Measurements from ENCODE around the gene ATOSB. TPM values are rescaled to one million over a fixed set of nuclear protein-coding genes. Genes with fewer than 3 reads are reported as not detected.

Gene ATOSB
- total RNA-seq, 1 donor from 2014 or later: 43.2 TPM

- Mint-ChIP-seq H3K4me3 (ENCODE audit: unreplicated experiment) (peak overlapping the region; percentile 98), H3K4me1 (ENCODE audit: low read depth) (peaks cover 35% of the 10 kb centered on the region), H3K36me3 (ENCODE audit: low read depth) (no peaks in the 10 kb centered on the region), H3K27ac (ENCODE audit: unreplicated experiment) (peak overlapping the region; percentile 94), H3K27me3 (ENCODE audit: low read depth) (no peaks in the 10 kb centered on the region), H3K9me3 (ENCODE audit: low read depth) (no peaks in the 10 kb centered on the region)
- peak; percentile 99 for TF ChIP-seq CTCF (IDR thresholded peaks at IDR 0.05)
- no peak for DNase-seq (ENCODE audit: low spot score)
These were observed 1.4 kb upstream of the ATOSB start for GRCh38 chr9:35116898-35117551.

- Mint-ChIP-seq H3K27ac (ENCODE audit: unreplicated experiment) (peak overlapping the region; percentile 94), H3K4me3 (ENCODE audit: unreplicated experiment) (peak overlapping the region; percentile 98), H3K4me1 (ENCODE audit: low read depth) (peaks cover 40% of the 10 kb centered on the region), H3K36me3 (ENCODE audit: low read depth) (no peaks in the 10 kb centered on the region), H3K9me3 (ENCODE audit: low read depth) (no peaks in the 10 kb centered on the region), H3K27me3 (ENCODE audit: low read depth) (no peaks in the 10 kb centered on the region)
- no peak for DNase-seq (ENCODE audit: low spot score)
- TF ChIP-seq CTCF (IDR thresholded peaks at IDR 0.05): no peak
These were observed 856 bp upstream of the ATOSB start for GRCh38 chr9:35116539-35116897.

DNA sequence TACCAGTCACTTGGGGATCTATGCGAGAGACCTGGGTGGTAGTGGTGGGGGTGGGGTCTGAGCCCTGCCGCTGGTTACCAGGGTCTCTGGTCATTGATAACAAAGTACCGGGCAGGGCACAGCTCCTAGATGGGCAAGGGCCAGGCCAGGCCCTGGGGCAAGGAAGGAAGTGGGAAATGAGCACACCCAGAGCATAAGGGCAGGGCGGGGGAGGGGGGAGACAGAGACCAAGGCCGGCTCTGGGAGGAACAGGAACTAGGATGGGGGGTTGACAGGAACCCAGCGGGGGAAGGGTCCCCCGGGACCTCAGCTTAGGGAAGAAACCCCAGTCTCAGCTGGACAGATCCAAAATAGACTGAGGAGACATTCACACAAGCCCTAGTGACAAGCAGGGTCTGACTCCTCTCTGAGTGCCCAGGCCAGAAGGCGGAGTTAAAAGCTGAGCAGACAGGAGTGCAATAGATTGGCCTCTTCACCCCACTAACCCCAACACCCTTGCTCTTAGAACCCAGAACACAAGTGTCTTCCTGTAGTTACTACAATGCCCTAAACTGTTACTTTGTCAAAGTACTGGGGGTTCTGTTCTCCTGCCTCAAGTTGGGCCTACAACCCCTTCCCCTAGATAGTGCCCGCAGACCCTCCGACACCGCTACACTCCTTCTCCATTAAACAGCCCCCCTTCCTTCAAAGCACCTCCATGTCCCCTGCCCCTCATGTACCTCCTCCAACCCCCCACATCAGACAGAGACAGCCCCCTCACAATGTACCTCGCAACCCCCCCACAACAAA lies 628 bp downstream of the ATOSB start:
- Mint-ChIP-seq H3K27ac (ENCODE audit: unreplicated experiment) (peak overlapping the region; percentile 94), H3K4me3 (ENCODE audit: unreplicated experiment) (peak overlapping the region; percentile 98), H3K27me3 (ENCODE audit: low read depth) (no peaks in the 10 kb centered on the region), H3K36me3 (ENCODE audit: low read depth) (no peaks in the 10 kb centered on the region), H3K9me3 (ENCODE audit: low read depth) (no peaks in the 10 kb centered on the region), H3K4me1 (ENCODE audit: low read depth) (peaks cover 51% of the 10 kb centered on the region)
- TF ChIP-seq CTCF (IDR thresholded peaks at IDR 0.05): no peak
- no peak for DNase-seq (ENCODE audit: low spot score)

DNA sequence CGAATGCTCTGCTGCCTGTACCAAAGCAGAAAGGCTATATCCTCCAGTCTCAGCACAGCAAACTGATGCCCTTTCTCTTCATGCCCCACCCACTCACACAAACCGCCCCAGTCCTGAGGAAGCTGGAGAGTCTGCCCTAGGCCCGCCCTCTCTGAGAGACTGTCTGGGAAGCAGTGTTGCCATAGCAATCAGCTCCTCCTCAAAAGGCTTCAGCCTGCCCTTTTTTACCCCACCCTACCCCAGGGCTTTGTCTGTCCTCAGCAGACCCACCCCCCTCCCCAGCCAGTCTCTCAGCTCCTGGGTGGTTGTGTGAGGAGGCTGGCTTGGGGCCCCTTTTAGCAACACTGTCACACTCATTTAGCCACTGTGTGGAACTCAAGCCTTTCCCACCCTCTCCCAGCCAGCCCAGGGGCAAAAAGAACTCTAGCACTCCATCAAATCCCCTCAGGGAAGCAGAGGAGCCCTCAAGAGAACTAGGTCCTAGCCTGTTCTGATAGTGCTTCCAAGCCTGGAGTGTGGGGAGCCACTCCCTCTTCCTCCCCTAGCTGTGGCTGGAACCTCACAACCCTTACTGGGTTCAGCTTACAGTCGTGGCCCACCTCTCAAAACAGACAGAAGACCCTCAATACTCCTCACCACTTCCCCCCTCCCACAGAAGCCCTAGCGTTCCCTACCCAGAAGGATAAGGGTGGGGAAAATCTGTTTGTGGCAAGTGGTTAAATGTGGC lies 1.4 kb downstream of the ATOSB start:
- TF ChIP-seq CTCF (IDR thresholded peaks at IDR 0.05): no peak
- Mint-ChIP-seq H3K27me3 (ENCODE audit: low read depth) (no peaks in the 10 kb centered on the region), H3K4me1 (ENCODE audit: low read depth) (peaks cover 59% of the 10 kb centered on the region)

More for the DNA sequence above, 1.4 kb downstream of the ATOSB start:
- peak overlapping the region; percentile 94 for H3K27ac Mint-ChIP-seq (ENCODE audit: unreplicated experiment)
- no peaks in the 10 kb centered on the region for H3K9me3 Mint-ChIP-seq (ENCODE audit: low read depth)
- no peak for DNase-seq (ENCODE audit: low spot score)
- no peaks in the 10 kb centered on the region for H3K36me3 Mint-ChIP-seq (ENCODE audit: low read depth)
- peak overlapping the region; percentile 98 for H3K4me3 Mint-ChIP-seq (ENCODE audit: unreplicated experiment)
